HL-60 (cell line): ENCODE results near the gene CAMK2G.

Experiments used
- CTCF ChIP-seq: IDR thresholded peaks from one replicate; pipeline ENCODE4 v1.5.1; 2011; ENCODE audit warnings: low read length, control low read depth, inconsistent platforms; ENCODE audit not compliant: insufficient read depth
- GABPA ChIP-seq: IDR thresholded peaks from 2 replicates; pipeline ENCODE4 v1.6.1; 2012; ENCODE audit warnings: low read depth
- POLR2AphosphoS5 ChIP-seq: IDR thresholded peaks from 2 replicates; pipeline ENCODE4 v1.6.1; 2012; ENCODE audit warnings: low read depth
- TF ChIP-seq, protein P1 (sequence below): IDR thresholded peaks from 2 replicates; pipeline ENCODE4 v1.6.1; 2012; ENCODE audit warnings: low read depth; ENCODE audit not compliant: insufficient replicate concordance

DNA sequence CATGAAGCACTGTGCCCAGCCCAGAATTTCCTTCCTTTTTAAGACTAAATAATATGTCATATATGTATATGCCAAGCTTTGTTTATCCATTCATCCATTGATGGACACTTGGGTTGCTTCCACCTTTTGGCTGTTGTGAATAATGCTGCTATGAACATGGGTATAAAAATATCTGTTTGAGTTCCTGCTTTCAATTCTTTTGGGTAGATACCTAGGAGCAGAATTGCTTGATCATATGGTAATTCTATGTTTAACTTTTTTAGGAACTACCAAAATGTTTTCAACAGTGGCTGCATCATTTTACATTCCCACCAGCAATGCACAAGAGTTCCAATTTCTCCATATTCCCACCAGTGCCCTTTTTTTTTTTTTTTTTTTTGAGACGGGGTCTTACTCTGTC is 23.3 kb upstream of the CAMK2G start:
- no peak for TF ChIP-seq CTCF
- TF ChIP-seq, protein P1, sequence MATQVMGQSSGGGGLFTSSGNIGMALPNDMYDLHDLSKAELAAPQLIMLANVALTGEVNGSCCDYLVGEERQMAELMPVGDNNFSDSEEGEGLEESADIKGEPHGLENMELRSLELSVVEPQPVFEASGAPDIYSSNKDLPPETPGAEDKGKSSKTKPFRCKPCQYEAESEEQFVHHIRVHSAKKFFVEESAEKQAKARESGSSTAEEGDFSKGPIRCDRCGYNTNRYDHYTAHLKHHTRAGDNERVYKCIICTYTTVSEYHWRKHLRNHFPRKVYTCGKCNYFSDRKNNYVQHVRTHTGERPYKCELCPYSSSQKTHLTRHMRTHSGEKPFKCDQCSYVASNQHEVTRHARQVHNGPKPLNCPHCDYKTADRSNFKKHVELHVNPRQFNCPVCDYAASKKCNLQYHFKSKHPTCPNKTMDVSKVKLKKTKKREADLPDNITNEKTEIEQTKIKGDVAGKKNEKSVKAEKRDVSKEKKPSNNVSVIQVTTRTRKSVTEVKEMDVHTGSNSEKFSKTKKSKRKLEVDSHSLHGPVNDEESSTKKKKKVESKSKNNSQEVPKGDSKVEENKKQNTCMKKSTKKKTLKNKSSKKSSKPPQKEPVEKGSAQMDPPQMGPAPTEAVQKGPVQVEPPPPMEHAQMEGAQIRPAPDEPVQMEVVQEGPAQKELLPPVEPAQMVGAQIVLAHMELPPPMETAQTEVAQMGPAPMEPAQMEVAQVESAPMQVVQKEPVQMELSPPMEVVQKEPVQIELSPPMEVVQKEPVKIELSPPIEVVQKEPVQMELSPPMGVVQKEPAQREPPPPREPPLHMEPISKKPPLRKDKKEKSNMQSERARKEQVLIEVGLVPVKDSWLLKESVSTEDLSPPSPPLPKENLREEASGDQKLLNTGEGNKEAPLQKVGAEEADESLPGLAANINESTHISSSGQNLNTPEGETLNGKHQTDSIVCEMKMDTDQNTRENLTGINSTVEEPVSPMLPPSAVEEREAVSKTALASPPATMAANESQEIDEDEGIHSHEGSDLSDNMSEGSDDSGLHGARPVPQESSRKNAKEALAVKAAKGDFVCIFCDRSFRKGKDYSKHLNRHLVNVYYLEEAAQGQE = no peak
- TF ChIP-seq POLR2AphosphoS5 = no peak
- TF ChIP-seq GABPA = no peak
